Activated CD8-positive, alpha-beta T cell treated with anti-CD3 and anti-CD28 coated beads for 36 hours (primary cell): Measurements from ENCODE around the gene PIM2. TPM values are rescaled to one million over a fixed set of nuclear protein-coding genes. Genes with fewer than 3 reads are reported as not detected.
A peak's percentile ranks its signal among the peaks of the same experiment; 100 is the strongest.

ENCODE experiments used
- ATAC-seq: fragments of 200-7000 bp; cut with Tn5 transposase; one replicate; pipeline ENCODE4 v1.10.0; 2021; ENCODE audit warnings: mild to moderate bottlenecking, moderate library complexity
- CTCF ChIA-PET: fragments of 350-600 bp; sonication (Branson Sonifier 250); formaldehyde crosslinking; loops from one replicate; lab custom pipeline; 2021; ENCODE audit warnings: antibody characterized with exemption; lab: Charles Lee
- POLR2A ChIA-PET: fragments of 350-600 bp; sonication (Branson Sonifier 250); formaldehyde crosslinking; loops from one replicate; lab custom pipeline; 2021; ENCODE audit warnings: antibody characterized with exemption; lab: Charles Lee
- DNase-seq: peaks from one replicate; pipeline ENCODE4 v3.0.0-alpha.2; 2020
- H3K27ac Mint-ChIP-seq: one replicate; pipeline ENCODE4 v1.8.0; 2021; ENCODE audit warnings: mild to moderate bottlenecking, mixed read lengths
- H3K27me3 Mint-ChIP-seq: one replicate; pipeline ENCODE4 v1.8.0; 2021; ENCODE audit warnings: mixed read lengths
- H3K36me3 Mint-ChIP-seq: one replicate; pipeline ENCODE4 v1.8.0; 2021; ENCODE audit warnings: low read depth, mixed read lengths
- H3K4me1 Mint-ChIP-seq: one replicate; pipeline ENCODE4 v1.8.0; 2021; ENCODE audit warnings: low read depth, mixed read lengths
- H3K4me3 Mint-ChIP-seq: one replicate; pipeline ENCODE4 v1.8.0; 2021; ENCODE audit warnings: mild to moderate bottlenecking, moderate library complexity, mixed read lengths
- H3K9me3 Mint-ChIP-seq: one replicate; pipeline ENCODE4 v1.8.0; 2021; ENCODE audit warnings: mixed read lengths
- intact Hi-C: fragments of 100-400 bp; cut with micrococcal nuclease; formaldehyde crosslinking; loops from one replicate; pipeline ENCODE4 v1.10.0; 2022
- total RNA-seq, 2 experiments: library from RNA; stranded (reverse); gene quantifications; one replicate each; pipeline ENCODE4 v1.2.3, GENCODE V29; 2021
- TF ChIP-seq, protein P1 (sequence below): fragments of 200-600 bp; IDR thresholded peaks from one replicate; pipeline ENCODE4 v1.8.0; 2022; ENCODE audit warnings: antibody characterized with exemption, mild to moderate bottlenecking

Gene PIM2
- total RNA-seq, 2 experiments from 2014 or later: 169 to 177 TPM

DNA sequence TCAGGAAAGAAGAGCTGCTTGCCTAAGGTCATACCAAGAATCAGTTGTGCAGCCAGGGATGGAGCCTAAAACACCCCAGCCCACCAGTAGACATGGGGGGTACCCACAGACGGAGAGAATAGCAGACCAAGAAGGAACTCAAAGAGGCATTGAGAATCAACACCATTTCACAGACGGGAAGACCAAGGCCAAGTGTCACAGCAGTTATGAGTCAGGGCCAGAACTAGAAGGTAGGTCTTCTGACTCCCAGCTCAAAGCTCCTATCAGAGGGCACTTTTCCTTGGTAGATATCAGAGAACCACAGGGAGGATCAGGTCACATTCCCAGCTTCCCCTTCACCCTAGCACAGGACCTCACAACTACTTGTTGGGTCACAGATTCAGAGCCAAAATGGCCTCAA is 24.1 kb upstream of the PIM2 start:
- ATAC-seq: no peak
- Mint-ChIP-seq H3K4me1 (peaks cover 73% of the 10 kb centered on the region), H3K27me3 (no peaks in the 10 kb centered on the region), H3K27ac (peak overlapping the region; percentile 95), H3K4me3 (peak overlapping the region; percentile 50), H3K9me3 (no peaks in the 10 kb centered on the region), H3K36me3 (peaks cover 38% of the 10 kb centered on the region)
- TF ChIP-seq, protein P1, sequence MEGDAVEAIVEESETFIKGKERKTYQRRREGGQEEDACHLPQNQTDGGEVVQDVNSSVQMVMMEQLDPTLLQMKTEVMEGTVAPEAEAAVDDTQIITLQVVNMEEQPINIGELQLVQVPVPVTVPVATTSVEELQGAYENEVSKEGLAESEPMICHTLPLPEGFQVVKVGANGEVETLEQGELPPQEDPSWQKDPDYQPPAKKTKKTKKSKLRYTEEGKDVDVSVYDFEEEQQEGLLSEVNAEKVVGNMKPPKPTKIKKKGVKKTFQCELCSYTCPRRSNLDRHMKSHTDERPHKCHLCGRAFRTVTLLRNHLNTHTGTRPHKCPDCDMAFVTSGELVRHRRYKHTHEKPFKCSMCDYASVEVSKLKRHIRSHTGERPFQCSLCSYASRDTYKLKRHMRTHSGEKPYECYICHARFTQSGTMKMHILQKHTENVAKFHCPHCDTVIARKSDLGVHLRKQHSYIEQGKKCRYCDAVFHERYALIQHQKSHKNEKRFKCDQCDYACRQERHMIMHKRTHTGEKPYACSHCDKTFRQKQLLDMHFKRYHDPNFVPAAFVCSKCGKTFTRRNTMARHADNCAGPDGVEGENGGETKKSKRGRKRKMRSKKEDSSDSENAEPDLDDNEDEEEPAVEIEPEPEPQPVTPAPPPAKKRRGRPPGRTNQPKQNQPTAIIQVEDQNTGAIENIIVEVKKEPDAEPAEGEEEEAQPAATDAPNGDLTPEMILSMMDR: no peak
- intact Hi-C loops: no loop called here
- no peak for DNase-seq
- POLR2A ChIA-PET: interaction anchor here (1.0 to 11.3 kb wide), 10 partner anchors 10 to 311 kb away, joined by 3 to 176 read pairs (median 7); partner anchors contain the start of genes OTUD5, PIM2, PQBP1 and SLC35A2
- CTCF ChIA-PET: interaction anchor here (0.9 to 1.8 kb wide), 3 partner anchors 10 to 141 kb away, joined by 3 to 5 read pairs (median 3); partner anchors contain the start of gene HDAC6

DNA sequence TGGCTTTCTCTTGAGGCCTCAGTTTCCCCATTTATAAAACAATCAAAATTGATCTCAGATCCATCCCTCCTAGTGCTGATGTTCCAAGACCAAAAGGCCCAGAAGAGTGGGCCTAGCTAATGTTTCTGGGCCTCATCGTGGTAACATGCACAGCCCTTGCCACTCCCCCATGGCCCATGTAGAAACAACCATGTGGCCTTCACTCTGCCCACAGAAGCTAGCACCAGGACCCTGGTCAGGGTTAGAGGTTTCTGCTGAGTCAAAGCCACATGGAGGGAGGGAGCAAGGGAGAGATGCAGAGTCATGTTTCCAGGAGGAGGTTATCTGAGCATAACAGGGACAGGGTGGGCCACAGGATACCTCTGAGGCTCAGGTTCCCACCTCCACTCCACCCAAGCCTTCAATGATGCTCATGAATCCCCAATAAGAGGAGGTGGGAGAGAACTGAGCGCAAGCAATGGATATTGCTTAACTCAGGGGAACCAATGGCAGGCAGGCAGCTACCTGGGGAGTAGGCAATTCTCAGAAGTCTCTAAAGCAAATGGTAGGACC is 21.7 kb upstream of the PIM2 start:
- no peaks in the 10 kb centered on the region for H3K27me3 Mint-ChIP-seq
- DNase-seq (peak; percentile 47), ATAC-seq (no peak)
- POLR2A ChIA-PET: interaction anchor here (0.7 to 11.3 kb wide), 7 partner anchors 11 to 43 kb away, joined by 3 to 176 read pairs (median 15); partner anchors contain the start of genes OTUD5, PIM2, PQBP1 and SLC35A2
- TF ChIP-seq, protein P1: no peak
- peaks cover 79% of the 10 kb centered on the region for H3K4me1 Mint-ChIP-seq
- peak overlapping the region; percentile 68 for H3K4me3 Mint-ChIP-seq
- intact Hi-C loops: no loop called here
- H3K9me3 Mint-ChIP-seq: no peaks in the 10 kb centered on the region
- peaks cover 51% of the 10 kb centered on the region for H3K36me3 Mint-ChIP-seq
- H3K27ac Mint-ChIP-seq: peak overlapping the region; percentile 95
- CTCF ChIA-PET: interaction anchor here (0.8 to 1.1 kb wide), 2 partner anchors 49 to 103 kb away, joined by 3 to 4 read pairs; partner anchors contain the start of gene TFE3

DNA sequence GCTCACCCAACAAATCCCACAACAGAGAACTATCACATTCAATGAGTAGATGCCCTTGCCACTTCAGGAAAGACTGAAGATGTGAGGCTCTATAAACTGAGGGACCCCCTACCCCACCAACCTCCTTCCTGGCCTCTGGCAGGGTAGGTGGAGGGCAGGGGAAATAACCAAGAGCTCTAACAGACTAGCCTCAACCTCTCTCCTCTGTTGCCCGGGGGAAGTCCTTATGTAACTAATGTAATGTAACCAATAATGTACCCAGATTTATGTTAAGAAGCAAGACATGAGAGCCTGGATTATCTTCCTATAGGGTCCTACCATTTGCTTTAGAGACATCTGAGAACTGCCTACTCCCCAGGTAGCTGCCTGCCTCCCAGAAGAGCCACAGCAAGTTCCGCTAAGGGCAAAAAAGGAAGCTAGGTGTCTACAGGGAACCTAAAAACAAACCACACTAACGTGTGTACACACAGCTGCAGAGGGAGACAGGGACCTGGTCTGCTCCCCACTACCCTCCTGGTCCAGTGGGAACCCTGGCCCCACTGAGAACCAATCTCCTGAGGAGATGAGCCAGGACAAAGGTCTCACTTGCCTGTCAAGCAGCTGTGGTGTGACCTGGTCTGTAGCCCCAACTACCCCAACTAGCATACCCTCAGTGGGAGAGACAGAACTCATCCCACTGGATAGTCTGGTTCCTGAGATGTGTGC is 20.9 kb upstream of the PIM2 start:
- Mint-ChIP-seq H3K36me3 (peaks cover 59% of the 10 kb centered on the region), H3K9me3 (no peaks in the 10 kb centered on the region), H3K27ac (peak overlapping the region; percentile 95), H3K4me1 (peaks cover 85% of the 10 kb centered on the region), H3K4me3 (peak overlapping the region; percentile 68), H3K27me3 (no peaks in the 10 kb centered on the region)
- peak; percentile 3 for ATAC-seq
- no peak for DNase-seq
- ChIA-PET CTCF (interaction anchor here (0.7 to 1.5 kb wide), 3 partner anchors 23 to 48 kb away, joined by 3 to 5 read pairs (median 4); no protein-coding TSS in a partner anchor), POLR2A (interaction anchor here (0.8 to 11.3 kb wide), 7 partner anchors 12 to 334 kb away, joined by 3 to 176 read pairs (median 15); partner anchors contain the start of genes OTUD5, PIM2, PQBP1 and SLC35A2)
- intact Hi-C loops: loop anchor here (5.0 kb wide), 1 partner anchor 137 kb away; the partner anchor contains the start of gene HDAC6
- TF ChIP-seq, protein P1: no peak

DNA sequence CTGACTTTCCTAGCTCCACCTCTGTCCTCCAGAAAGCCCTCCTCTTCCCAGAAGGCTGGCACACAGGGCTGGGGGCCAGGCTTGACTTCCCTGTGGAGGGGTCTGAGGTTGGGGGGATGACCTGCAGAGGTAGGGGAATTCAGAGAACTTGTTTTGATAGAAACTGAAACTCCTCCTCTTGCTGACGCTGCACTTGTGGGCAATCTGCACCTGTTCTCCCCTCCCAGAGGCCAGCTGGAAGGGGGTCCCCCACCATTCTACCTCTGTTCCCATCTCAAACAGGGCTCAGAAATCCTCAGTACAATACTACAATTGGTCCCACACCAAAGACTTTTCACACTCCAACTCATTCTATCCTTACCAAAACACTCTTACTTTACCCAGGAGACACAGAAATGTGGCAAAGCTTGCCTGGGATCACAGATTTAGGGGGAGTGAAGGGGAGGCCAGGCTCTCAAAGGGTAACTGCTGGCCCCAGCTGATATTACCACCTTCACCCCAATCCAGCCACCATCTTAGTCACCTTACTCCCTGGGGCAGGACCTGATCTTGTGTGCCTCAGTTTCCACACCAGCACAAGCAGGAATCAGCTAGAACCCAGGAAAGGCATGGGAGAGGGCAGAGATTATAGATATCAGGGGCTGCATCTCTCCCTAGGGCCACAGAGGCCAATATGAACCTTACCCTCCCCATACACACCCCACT is 20.0 kb upstream of the PIM2 start:
- Mint-ChIP-seq H3K36me3 (peaks cover 64% of the 10 kb centered on the region), H3K4me3 (peak overlapping the region; percentile 68), H3K4me1 (peaks cover 87% of the 10 kb centered on the region), H3K27me3 (no peaks in the 10 kb centered on the region), H3K27ac (peak overlapping the region; percentile 95), H3K9me3 (no peaks in the 10 kb centered on the region)
- ChIA-PET CTCF (interaction anchor here (1.0 to 1.5 kb wide), 2 partner anchors 22 to 27 kb away, joined by 3 read pairs; no protein-coding TSS in a partner anchor), POLR2A (interaction anchor here (0.6 to 11.3 kb wide), 8 partner anchors 12 to 334 kb away, joined by 3 to 176 read pairs (median 13); partner anchors contain the start of genes OTUD5, PIM2, PQBP1 and SLC35A2)
- peak; percentile 53 for ATAC-seq
- peak; percentile 87 for DNase-seq
- TF ChIP-seq, protein P1: no peak
- intact Hi-C loops: loop anchor here (5.0 kb wide), 1 partner anchor 137 kb away; the partner anchor contains the start of gene HDAC6
